Retina (tissue), 1 donor: ENCODE results near the gene ADAM15.
A peak's percentile ranks its signal among the peaks of the same experiment; 100 is the strongest.

Source experiments
- DNase-seq: peaks from one replicate; pipeline ENCODE4 v3.0.0-alpha.2; 2016

The ADAM15 gene

DNA sequence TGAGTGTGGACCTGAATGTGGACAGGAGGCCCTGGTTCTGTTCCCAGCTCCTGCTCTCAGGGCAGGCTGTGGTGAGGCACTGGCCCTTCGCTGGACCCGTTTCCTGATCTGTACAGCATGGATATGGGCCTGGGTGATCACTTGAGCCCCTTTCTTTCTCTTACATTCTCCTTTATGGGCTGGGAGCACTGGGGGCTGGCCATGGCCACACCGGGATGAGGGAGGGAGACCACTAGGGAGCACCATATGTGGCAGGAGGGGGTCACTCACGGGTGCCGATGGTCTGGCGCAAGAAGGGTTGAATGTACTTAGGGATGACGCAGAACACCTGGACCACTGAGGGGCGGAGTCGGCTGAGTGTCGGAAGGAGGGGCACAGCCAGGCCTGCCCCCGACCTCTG lies 20.2 kb upstream of the ADAM15 start:
- DNase-seq: no peak

DNA sequence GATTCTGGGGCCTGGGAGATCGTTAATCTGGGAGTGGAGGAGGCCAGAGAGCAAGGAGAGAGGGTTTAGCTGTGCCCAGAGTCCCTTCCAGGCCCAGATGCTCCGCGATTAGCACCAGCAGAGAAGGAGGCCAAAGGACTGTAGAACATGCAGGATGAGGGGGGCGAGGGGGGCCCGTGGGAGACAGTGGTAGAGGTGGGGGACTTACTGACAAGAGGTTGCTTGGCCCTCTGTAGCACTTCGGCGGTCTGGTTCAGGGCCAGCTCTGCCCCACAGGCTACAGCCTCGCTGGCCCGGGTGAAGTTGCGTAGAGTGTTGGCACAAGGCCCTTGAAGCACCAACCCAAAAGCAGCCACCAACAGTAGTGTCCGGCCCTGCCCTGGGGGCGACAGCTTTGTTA lies 18.2 kb upstream of the ADAM15 start:
- DNase-seq: no peak

DNA sequence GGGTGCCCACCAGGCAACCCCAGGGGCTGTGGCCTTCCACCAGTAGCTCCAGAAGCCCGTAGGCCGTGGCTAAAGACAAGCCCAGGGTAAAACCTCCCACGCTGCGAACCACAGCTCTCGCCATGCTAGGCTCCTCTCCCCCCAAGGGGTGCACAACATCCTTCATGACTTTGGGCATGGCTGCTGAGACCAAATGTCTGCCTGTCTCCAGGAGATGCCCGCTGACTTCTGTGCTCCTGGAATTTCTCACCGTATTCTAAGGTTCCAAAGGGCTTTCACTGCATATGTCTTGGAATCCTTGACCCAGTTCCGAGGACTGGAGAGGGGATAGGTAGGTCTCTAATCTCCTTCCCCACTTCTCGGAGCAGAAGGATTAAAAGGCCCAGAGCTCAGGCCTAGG lies 17.6 kb upstream of the ADAM15 start, which contains the start of the genes DCST1 and DCST2:
DCST1 (plus strand) TSS at position 301 of the 400 bp plus-strand sequence. CDS start 213 bp downstream, outside the sequence.
DCST2 (minus strand) TSS at position 258 of the 400 bp plus-strand sequence; CDS start at position 178, 80 bp downstream.
- no peak for DNase-seq

DNA sequence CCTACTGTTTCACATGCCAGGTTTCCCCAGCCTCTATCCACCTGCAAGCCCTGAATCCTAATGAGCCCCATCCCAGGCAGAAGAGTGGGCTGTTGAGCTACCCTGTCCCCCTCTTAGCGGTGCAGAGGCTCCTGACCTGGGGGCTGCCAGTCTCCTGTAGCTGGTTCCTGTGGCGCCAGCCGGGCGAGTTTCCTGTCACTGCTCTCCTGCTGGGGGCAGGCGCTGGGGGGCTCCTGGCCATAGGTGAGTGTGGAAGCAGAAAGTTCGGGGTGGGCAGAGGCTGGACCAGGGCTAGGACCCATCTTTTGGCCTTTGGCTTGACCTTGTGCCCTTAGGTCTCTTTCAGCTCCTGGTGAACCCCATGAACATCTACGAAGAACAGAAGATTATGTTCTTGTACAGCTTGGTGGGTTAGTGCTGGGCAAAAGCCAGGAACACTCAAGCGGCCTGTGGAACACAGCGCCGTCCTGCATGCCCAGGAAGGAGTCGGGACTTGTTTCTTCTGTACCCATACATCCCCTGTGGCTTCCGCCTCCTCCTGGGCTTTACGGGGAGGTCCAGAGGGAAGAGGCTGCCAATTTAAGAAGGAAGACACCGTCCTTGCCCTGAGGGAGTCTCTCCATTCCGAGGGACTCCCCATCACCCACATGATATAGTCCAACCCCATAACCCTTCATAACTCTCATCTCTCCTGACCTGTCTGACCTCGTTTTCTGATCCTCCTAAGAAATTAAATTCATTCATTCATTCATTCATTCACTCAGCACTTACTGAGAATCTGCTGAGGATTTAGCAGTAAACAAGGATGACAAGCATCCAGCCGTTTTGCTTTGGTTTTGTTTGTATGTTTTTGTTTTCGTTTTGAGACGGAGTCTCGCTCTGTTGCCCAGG lies 16.6 kb upstream of the ADAM15 start:
- no peak for DNase-seq

DNA sequence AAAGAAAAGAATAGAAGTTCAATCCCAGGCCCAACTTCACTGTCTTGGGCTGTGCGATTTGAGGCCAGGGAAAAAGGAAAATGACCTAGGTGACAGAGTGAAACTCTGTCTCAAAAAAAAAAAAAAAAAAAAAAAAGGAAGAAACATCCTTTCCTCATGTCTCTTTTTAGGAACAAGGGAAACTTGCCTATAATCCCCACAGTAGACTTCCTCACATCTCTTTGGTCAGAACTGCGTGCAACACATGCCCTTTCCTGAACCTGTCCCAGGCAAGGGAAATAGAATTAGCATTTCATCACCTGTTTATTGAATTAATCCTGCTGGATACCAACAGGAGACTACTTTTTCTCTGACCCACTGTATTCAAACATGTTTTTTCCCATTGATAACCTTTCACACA lies 15.2 kb upstream of the ADAM15 start:
- no peak for DNase-seq

DNA sequence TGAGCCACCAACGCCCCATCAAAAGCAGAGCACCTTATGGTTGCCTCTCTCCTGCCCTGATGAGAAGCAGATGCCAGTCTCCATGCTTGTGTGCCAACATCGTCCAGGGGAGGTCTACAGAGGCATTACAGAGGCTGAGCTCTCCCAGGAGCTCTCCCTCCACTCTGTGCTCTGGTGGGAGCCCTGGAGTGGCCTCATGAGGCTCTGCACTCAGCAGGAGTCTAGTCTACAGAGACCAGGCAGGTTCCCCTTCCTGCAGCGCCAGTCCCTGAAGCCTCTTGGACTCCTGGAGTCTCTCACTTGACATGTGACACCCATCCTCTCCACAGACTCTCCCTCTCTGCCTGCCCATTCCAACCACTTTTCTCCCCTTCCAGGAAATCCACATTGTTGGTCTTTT lies 14.1 kb upstream of the ADAM15 start:
- no peak for DNase-seq

DNA sequence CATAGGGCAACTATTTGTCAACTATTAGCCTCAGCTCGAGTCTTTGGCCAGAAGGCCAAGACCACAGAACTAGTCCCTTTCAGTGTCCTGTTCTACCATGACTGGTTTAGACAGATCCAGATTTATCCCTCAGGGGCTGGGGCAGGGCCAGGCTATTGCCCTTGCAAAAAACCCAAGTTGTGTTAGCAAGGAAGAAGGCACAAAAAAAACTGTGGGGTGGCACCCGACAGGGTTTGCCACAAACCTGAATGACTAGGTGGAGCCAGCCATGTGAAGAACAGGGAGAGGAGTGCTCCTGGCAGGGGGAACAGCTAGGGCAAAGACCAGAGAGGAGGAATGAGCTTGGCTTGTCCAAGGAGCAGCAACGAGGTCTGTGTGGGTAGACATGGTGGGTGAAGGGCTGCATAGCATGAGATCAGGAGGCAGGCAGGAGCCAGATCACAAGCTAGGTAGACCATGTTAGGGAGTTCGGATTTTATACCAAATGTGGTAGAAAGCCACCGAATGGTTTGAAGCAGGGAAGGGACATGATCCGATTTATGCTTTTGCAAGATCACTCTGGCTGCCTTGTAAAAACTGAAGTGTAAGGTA lies 13.2 kb upstream of the ADAM15 start:
- no peak for DNase-seq

DNA sequence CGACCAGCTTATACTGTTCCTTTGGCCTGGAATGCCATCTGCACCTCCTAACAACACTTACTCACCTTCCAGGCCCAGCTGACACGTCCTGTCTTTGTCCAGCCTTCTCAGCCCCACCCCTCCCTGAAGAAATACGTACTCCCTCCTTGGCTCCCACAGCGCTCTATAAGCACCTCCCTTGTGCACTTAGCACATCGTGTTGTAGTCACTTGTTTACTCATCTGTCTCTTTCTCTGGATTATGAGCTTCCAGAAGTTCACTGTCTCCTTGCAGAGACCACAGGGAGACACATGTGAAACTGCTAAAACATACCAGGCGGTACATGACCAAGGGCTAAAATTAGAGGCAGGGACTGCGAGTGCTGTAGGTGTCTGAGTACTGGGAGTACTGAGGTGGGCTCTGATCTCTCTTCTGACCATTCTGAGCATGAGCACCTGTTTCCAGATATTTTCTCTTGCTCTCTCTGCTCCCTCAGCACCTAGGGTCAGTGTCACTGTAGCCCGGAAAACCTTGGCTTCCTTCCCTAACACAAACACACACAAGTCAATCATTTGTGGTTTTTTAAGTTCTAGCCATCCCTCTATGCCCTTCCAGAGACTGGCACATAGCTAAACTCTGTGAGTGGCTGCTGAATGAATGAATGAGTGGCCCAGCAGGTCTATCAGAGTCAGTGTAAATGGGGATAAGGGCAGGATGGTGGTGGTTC lies 12.4 kb upstream of the ADAM15 start:
- no peak for DNase-seq

DNA sequence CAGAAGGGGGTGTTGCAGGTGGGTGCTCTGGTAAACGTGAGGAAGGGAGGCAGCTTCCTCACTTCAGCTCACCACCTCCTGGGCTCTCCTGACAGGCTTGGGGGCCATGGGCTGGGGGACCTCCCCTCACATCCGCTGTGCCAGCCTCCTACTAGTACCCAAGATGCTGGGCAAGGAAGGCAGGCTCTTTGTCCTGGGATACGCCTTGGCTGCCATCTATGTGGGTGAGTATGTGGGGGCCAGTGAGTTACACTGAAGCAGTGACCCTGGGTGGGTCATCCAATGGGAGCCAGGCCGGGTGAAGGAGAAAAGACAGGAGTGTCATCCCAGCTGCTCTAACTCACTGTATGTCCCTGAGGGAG lies 11.8 kb upstream of the ADAM15 start:
- no peak for DNase-seq

DNA sequence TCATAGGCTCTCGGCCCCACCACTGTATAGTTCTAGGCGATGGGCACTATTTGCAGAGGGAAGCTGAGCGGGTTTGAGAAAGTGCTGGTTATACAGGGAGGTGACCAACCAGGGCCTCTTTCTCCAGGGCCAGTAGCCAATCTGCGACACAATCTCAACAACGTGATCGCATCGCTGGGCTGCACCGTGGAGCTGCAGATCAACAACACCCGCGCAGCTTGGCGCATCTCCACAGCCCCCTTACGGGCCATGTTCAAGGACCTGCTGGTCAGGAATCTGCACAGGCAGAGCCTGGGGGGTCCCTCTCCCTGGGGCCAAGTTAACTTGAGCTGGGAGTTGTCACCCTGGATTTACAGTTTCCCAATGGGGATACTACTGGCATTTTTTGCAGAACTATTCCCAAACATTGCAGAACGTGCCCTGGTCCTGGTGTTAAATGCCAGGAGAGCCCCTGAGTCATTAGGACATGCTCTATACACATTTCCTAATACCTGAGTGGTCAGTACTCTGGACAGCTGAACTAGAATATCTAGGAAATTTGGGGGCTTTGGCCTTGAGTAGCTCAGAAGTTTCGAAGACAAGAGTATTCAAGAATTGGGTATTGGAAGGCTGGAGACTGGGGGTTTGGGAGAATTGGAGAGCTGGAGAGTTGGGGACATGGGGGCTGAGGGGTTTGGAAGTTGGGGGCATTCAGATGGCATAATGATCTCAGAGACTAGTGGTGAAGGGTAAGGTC lies 10.6 kb upstream of the ADAM15 start:
- no peak for DNase-seq

DNA sequence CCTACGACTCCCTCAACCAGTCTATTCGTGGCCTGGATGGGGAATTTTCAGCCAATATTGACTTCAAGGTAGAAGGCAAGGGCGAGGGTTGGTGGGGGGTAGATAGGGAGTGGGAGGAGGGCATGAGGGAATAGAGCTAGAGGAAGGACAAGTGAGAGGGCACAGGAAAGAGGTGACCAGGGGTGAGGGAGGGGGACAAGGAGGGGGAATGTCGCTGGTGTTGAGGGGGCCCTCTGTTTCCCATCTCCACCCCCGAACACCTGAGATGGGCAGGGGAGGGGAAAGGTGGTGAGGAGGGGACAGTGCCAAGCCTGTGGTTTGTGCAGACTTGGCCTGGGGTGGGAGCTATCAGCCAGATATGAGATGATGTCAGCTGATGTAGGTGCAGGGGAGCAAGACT lies 8.3 kb upstream of the ADAM15 start:
- no peak for DNase-seq

DNA sequence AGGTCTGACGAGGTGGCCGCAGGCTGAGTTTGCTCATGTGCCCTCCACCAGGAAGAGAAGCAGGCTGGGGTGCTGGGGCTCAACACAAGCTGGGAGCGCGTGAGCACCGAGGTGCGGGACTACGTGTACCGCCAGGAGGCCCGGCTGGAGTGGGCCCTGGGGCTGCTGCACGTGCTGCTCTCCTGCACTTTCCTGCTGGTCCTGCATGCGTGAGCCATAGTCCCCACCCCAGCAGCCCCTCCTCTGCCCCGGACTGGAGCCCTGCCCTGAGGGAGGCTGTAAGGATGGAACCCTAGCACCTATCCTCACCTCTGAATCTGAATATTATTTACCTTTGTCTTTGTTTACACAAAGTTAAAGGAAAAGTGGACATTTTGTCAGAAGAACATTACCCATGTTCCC lies 7.8 kb upstream of the ADAM15 start:
- no peak for DNase-seq

DNA sequence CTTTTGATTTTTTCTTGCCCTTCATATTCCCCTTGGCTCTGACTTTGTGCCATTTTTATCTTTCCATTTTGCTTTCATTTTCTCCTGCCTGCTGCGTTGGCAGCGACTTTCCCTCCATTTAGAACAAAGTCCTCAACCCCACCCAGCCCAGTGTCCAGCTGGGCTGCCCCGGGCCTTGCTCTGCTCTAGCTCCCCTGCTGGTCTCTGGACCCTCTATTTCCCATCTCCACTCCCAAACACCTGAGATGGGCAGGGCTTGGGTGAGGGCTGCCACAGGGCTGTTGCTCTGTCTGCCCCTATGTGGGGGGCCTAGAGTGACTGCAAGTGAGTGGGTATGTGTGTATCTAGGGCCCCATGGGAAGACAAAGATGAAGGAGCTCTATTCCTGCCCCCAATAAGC lies 7.3 kb upstream of the ADAM15 start:
- DNase-seq: no peak

DNA sequence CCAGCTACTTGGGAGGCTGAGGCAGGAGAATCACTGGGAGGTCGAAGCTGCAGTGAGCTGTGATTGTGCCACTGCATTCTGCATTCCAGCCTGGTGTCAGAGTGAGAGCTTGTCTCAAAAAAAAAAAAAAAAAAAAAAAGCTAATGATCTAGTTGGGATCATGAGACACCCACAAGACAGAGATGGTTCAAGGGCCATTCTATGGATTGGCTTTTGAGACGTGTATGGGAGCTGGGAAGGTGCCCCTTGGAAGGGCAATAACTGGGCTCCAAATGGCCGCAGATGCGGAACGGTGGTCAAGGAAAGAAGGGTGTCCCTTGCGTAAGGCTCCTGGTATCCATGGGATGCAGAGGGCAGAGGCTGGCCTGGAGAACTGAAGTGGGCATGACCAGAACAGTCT lies 6.8 kb upstream of the ADAM15 start:
- DNase-seq: no peak

DNA sequence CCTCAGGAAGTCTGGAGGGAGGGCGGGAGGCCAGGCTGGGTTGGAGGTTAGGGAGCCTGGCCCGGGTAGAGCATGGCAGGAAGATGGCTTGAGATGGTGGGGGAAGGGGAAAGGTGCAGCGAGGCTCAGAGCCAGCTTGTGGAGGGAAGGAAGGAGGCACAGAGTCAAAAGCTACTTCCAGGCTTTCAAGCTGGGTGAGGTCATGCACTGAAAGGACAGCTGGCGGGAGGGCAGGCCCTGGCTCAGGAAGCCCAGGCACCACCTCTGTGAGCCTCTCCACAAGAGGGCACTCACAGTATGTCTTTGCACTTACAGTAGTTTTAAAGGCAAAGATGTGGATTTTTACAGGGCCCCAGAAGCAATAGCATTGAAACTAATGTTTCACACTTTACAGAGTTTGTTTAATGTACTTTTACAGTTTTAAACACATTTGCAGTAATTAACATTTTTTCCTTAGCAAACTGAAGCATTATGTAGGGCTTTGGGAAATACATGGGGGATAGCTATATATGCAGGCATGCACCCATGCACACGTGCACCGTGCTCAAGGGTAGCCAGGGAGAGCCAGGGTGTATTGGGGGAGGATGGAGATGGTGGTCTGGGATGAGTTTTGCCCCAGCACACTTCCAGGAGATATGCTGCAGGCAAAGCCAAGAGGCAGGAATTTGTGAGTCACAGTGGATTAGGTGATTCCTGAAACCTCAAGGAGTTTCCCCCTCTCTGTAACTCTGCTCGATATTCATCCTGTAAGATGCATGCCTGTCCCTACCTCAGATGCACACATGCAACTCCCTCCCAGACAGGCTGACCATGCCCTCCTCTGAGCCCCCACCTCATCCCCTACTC lies 6.1 kb upstream of the ADAM15 start:
- DNase-seq: peak; percentile 71

DNA sequence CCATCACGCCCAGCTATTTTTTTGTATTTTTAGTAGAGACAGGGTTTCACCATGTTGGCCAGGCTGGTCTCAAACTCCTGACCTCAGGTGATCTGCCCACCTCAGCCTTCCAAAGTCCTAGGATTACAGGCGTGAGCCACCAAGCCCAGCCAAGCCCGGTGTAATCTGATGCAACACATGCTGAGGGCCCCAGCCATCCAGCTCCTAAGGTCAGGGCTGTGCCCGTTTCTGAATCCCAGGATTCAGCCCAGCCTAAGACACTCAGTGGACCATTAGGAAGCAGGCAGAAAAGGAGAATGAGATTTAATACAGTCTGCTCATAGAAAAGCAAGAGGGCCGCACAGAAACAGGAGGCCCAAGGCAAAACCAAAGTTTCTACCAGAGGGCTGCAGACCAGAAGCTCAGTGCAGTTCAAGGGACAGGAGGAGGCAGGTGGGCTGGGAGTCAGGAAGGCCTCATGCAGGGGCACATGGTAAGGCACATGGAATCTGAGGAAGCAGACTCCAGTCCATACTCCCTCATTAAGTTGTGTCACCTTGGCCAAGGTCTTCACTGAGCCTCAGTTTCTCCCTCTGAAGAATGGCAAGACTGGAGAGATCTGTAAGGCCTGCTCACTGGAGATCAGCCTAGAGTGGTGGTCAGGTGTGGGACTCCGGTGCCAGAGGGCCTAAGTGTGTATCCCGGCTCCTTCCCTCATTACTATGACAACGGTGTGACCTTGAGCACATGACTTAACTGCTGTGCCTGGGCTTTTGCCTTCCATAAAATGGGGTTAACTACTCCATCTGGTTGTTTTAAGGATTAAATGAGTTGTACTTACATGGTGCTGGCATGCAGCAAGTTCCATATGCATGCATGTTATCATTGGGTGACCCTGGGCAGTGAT lies 2.4 kb upstream of the ADAM15 start:
- no peak for DNase-seq

DNA sequence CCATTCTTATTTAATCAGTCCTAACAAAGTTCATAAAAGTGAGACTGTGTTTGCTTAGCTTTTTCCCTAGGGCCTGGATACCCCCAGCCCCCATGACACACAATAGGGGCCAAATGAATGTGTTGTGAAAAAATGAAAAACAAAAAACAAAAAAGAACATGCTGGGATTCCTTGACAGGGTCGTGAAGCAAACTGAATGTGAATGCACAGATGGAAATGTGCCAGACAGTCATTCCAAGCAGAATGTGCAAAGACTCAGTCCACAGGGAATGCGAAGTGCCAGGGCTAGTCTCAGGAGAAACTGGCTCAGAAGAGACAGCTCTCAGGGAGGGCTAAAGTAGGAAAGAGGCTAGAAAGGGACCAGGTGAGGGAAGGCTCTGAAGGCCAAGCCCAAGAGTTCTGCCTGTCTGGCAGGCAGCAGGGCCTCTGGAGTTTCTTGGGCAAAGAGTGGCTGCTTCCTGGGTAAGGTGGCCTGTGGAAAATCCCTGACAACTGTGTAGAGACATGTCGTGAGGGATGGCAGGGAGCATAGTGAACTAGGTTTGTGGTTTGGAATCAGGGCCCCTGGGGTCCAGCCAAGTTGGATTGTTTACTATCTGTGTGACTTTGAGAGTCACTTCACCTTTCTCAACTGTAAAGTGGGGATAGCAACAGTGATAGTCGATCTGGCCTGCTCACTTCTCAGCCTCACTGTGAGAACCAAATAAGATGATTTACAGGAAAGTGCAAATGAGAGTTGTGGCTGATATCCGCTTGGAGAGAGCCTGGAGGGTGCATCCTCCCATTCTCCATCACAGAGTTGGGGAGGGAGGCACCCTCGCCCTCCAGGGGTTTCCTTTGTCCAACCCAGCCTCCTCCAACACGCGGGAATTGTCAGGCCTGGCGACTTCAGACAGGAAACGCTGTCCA lies 1.2 kb upstream of the ADAM15 start:
- no peak for DNase-seq

DNA sequence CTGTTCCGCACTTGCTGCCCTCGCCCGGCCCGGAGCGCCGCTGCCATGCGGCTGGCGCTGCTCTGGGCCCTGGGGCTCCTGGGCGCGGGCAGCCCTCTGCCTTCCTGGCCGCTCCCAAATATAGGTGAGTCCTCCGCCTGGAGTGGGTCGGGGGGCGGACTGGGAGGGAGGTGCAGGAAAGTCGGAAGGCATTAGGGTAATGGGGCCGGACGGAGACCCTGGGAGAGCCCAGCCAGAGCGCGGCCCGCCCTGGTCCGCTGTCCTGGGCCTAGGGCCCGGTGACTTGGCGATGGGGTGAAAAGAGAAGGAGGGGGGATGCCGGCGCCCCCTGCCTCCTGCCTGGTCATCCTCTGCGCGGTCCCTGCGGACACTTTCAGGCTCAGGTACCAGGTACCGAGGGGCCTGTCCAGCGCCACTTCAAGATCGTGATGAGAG lies 243 bp downstream of the ADAM15 start:
- DNase-seq: peak; percentile 83

DNA sequence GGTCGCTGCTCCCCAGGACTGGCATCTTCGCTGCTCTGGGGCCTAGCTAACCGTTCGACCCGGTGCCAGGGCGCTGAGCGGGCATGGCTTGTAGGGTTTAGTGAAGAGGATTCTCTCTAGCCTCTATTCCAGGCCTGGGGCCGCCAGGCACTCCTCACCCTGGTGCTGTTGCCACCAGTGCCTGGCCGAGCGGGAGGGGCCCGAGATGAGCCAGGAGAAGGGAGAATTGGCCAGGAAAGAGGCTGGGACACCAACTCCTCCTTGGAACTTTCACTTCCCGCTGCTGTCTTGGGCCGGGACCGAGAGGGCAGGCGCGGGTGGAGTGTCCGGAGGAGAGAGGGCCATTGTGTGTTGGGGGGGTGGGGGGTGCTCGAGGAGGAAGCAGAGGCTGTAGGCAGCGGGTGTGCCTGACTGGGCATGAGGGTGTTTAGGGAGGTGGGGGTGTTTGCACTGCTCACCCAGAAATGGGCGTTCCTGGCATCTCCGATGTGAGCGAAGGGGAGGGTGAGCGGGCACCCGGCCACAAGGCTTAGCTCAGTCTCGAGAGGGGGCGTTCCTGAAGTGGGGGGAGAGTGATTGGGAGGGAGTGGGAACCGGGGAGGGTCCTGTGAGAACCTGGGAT lies 772 bp downstream of the ADAM15 start:
- no peak for DNase-seq
